HG02642 (cell line): ENCODE results near the gene EEA1.

Source experiments
- ATAC-seq: cut with Tn5 transposase; IDR thresholded peaks from one replicate; pipeline ENCODE4 v1.9.1; 2021; ENCODE audit warnings: mild to moderate bottlenecking; ENCODE audit not compliant: unreplicated experiment, poor library complexity

The EEA1 gene

DNA sequence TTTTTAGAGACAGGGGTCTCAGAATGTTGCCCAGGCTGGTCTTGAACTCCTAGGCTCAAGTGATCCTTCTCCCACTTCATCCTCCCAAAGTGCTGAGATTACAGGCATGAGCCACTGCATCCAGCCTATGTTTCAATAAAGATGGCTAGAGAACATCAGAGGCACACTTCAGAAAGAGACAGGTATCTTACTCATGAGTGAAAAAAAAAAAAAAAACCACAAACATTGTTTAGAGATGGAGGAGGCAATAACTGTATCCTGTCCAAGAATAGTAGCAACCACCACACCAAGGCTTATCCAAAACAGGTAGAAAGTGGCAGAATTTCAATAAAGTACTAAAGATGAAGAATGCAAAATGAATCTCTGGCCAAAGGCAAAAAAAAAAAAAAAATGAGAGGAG lies 30.3 kb downstream of the EEA1 start:
- no peak for ATAC-seq

DNA sequence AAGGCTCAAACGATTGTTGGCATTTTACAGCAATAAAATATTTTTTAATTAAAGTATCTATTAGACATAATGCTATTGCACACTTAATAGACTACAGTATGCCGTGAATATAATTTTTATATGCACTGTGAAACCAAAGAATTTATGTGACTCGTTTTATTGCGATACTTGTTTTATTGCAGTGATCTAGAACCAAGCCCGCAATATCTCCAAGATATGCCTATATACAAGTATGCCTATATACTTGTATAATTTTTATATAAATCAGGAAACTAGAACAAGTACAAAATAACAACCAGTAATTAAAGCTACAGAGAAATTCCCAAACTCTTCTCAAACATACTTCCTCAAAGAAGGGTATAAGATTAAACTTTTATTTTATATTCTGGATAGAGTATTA lies 31.3 kb downstream of the EEA1 start:
- ATAC-seq, result no peak

GRCh38 chr12:92890601-92891106 lies 38.4 kb downstream of the EEA1 start:
- ATAC-seq, result no peak

DNA sequence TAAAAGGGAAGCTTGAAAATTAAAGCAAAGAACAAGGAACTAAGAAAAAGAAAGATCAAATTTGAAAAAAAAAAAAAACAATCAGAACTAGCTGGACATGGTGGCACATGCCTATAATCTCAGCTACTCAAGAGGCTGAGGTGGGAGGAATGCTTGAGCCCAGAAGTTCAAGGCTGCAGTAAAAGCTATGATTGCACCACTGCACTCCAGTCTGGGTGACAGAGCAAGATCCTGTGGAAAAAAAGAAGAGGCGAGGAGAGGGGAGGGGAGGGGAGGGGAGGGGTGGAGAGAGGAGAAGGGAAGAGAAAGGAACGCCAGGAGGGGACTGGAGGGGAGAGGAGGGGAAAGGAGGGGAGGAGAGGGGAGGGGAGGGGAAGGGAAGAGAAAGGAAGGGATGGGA lies 43.0 kb downstream of the EEA1 start:
- no peak for ATAC-seq

GRCh38 chr12:92879698-92880322 lies 49.3 kb downstream of the EEA1 start:
- no peak for ATAC-seq

GRCh38 chr12:92877904-92878303 lies 51.2 kb downstream of the EEA1 start:
- no peak for ATAC-seq

DNA sequence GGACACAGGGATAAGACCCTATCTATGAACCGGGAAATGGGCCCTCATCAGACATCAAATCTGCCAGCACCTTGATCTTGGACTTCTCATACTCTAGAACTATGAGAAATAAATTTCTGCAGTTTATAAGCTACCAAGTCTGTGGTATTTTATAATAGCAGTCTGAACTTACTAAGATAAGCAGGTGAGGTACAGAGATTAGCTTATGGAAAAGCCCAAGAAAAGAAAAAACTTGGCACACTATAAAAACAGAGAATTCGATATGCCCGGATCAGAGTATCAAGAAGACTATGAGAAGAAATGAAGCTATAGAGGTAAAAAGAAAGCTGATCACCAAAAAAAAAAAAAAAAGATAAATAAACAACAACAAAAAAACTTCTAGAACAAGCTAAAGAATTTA lies 52.6 kb downstream of the EEA1 start:
- no peak for ATAC-seq

GRCh38 chr12:92871116-92871515 lies 58.0 kb downstream of the EEA1 start:
- ATAC-seq, result no peak

- no peak for ATAC-seq
These were observed 62.7 kb downstream of the EEA1 start for GRCh38 chr12:92866418-92866817.

- no peak for ATAC-seq
These were observed 65.8 kb downstream of the EEA1 start for GRCh38 chr12:92863251-92863650.

DNA sequence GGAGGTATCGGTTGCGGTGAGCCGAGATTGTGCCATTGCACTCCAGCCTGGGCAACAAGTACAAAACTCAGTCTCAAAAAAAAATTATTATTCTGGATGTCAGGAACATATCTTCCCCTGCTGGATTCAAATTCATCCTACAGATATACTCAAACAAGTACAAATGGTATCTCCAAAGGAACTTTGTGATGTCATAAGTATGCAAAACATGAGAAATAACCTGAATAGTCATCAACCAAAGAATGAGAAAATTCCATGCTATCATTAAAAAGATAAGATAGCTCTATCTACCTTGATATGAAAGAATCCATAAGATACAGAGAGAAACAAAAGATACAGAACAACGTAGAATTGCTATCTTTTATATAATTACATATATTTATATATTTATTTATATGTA lies 67.7 kb downstream of the EEA1 start:
- ATAC-seq, result no peak

GRCh38 chr12:92860521-92860920 lies 68.6 kb downstream of the EEA1 start:
- no peak for ATAC-seq

- no peak for ATAC-seq
These were observed 69.3 kb downstream of the EEA1 start for GRCh38 chr12:92859650-92860386.

DNA sequence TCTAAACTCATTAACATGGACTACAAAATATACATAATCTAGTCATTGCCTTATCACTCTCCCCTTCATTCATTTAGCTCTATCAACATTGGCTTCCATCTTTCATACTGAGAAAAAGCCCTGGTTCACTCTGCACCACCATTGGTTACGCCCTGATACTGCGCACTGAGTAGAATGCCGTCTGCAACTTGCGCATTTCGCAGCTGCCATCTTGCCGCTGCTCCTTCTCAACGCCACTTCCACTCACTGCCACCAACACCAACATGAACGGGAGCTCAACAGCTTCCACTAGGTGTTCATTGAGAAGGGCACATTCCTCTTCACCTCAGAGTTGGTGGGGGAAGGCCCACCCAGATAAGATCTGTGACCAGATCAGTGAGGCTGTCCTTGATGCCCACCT lies 71.3 kb downstream of the EEA1 start:
- no peak for ATAC-seq

- no peak for ATAC-seq
These were observed 74.8 kb downstream of the EEA1 start for GRCh38 chr12:92854344-92854743.

DNA sequence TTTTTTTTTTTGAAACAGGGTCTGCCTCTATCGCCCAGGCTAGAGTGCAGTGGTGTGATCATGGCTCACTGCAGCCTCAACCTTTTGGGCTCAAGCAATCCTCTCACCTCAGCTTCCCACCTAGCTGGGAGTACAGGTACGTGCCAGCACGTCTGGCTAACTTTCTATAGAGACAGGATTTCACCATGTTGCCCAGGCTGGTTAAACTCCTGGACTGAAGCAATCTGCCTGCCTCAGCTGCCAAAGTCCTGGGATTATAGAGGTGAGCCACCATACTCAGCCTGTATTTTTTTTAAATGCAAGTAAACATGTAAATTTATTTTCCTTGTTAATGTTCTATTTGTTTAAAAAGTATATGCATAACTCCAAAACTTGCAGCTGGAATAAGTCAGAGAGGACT lies 80.4 kb downstream of the EEA1 start:
- ATAC-seq, result no peak

DNA sequence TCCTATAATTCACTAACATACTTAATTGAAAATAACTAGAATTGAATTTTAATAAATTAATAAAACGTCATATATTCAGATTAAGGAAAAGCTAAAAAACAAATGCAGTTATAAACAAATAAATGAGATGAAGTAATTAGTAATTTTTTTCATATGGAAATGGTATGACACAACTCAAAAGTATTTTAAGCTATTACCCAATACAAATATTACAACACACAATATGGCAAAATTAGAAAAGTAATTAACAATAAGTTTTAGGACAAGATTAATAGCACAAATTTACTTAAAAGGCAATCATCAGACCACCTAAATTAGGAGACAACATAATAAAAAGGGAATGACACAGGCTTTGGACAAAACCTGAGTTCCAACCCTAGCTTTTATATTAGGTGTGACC lies 81.7 kb downstream of the EEA1 start:
- ATAC-seq, result no peak

- no peak for ATAC-seq
These were observed 83.8 kb downstream of the EEA1 start for GRCh38 chr12:92845329-92845728.

DNA sequence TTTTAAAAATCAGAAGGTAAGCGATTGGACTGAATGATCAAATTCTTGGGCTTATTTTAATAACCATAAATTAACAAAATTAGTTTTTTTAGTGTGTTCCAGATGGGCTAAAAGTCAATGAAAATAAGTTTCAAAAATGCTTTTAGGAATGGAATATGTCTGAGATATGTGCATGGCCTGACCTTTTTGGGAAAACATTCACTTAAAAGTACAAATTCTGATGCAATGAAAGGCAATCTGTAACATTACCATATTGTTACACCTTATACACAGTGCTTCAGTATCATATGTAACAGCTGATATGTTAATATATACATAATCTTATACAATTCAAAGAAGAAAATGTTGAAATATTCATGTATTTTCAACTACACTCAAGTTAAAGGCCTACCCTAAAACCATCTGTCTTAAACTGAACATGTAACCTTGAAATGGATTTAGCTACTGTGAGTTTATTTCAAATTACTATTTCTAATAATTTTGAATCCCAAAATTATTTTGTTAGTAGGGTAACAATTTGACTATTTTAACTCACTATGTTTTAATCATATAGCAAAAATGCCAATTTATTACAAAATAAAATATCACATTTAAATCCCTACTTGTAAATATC lies 84.8 kb downstream of the EEA1 start:
- ATAC-seq, result no peak

DNA sequence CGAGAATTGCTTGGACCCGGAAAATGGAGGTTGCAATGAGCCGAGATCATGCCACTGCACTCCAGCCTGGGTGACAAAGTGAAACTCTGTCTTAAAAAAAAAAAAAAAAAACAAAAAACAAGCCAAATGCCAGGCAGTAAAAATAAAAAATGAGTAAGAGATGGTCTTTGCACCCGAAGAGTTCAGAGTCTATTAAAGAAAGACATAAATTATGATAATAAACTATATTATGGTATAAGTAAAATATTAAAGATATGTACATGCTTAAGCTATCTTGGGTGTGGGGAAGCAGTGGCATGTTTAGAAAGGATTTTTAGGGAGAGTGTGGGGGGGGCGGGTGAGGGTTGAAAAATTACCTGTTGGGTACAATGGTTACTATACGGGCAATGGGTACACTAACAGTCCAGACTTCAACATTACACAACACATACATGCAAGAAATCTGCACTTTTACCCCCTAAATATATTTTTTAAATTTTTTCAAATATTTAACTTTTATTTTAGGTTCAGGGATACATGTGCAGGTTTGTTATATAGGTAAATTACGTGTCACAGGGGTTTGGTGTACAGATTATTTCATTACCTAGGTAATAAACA lies 99.3 kb downstream of the EEA1 start:
- ATAC-seq, result no peak

DNA sequence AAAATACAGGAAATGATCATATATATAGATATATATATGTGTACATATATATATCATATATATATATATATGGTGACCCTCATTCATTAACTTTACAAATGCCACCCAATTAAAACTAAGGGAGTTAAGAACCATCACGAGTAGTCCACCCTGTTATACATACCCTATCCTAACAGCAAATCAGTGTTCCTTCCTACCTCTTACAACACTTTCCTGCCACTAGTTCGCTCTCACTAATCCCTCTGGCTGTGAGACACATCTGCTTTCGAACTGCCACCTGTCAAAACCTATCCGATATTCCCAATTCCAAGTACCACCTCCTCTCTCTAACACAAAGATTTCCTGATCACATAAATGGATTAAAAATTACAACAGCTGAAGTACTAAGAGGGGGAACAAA lies 100.5 kb downstream of the EEA1 start:
- ATAC-seq, result no peak
